Body of pancreas (tissue), 4 donors: ENCODE results near the gene FLYWCH1. TPM values are rescaled to one million over a fixed set of nuclear protein-coding genes. Genes with fewer than 3 reads are reported as not detected.

Source experiments
- ATAC-seq: fragments of 150-250 bp; one replicate; pipeline ENCODE4 v1.9.1; 2016
- DNase-seq, 4 donors: peaks; one replicate each; pipeline ENCODE4 v3.0.0-alpha.2; 2019
- H3K27ac ChIP-seq, 4 donors: fragments of 200-600 bp; sonication (generic); 1 replicate in 3 of 4; 2 replicates in 1 of 4; pipeline versions ENCODE4 v1.5.1 to v1.6.1; 2016 to 2019; ENCODE audit warnings: mild to moderate bottlenecking in 1 of 4, mixed read lengths in 1 of 4, moderate library complexity in 1 of 4
- H3K27me3 ChIP-seq, 2 donors: fragments of 200-600 bp; sonication (generic); one replicate each; pipeline ENCODE4 v1.6.0; 2016; ENCODE audit warnings: mild to moderate bottlenecking in 1 of 2
- H3K36me3 ChIP-seq, 2 donors: fragments of 200-600 bp; sonication (generic); replicated peaks in 1 of 2; 2 replicates each; pipeline ENCODE4 v1.5.1; 2016; ENCODE audit warnings: low read depth in 2 of 2; ENCODE audit not compliant: insufficient read depth in 1 of 2
- H3K4me1 ChIP-seq: fragments of 200-600 bp; sonication (generic); one replicate; pipeline ENCODE4 v1.6.0; 2016
- H3K4me3 ChIP-seq, 2 donors: fragments of 200-600 bp; sonication (generic); 1 replicate in 1 of 2; 2 replicates in 1 of 2; pipeline ENCODE4 v1.5.1; 2016 to 2019
- H3K9me3 ChIP-seq, 3 donors: fragments of 200-600 bp; sonication (generic); 1 replicate in 2 of 3; 2 replicates in 1 of 3; pipeline ENCODE4 v1.5.1; 2016
- CTCF ChIP-seq, 7 experiments: fragments of 450-650 bp in 4 of 7; fragments of 200-600 bp in 3 of 7; sonication (generic) in 3 of 7; IDR thresholded peaks; one replicate each; pipeline ENCODE4 v1.5.1; 2016 to 2019; ENCODE audit warnings: antibody characterized with exemption in 7 of 7
- POLR2A ChIP-seq, 3 donors: fragments of 450-650 bp; IDR thresholded peaks; one replicate each; pipeline ENCODE4 v1.6.1; 2016; ENCODE audit warnings: antibody characterized with exemption in 3 of 3, mild to moderate bottlenecking in 2 of 3
- WGBS, 2 donors: methylation state at CpG; one replicate each; pipeline ENCODE4 v1.1.5; 2017; 5-methylcytosine and 5-hydroxymethylcytosine counted together
- intact Hi-C: fragments of 100-400 bp; cut with DNase I; formaldehyde crosslinking; loops from one replicate; pipeline ENCODE4 v1.15.1; 2023
- total RNA-seq, 2 donors: library from RNA; depleted of rRNA; stranded (reverse); fragments of >200 nt; gene quantifications; one replicate each; pipeline ENCODE4 v1.1.0, GENCODE V29; 2016

FLYWCH1 gene
- total RNA-seq, 2 donors from 2014 or later = 24.6 to 53.7 TPM

GRCh38 chr16:2953706-2954627, 42.2 kb downstream of the FLYWCH1 start:
- intact Hi-C loops = no loop called here
- ATAC-seq = peak; percentile 19

GRCh38 chr16:2954656-2955381, 43.1 kb downstream of the FLYWCH1 start:
- Histone ChIP-seq H3K27ac (no peak overlapping the region), H3K4me1 (peaks cover 12% of the 10 kb centered on the region), H3K4me3 (no peak overlapping the region), H3K36me3 (no peaks in the 10 kb centered on the region), H3K27me3 (no peaks in the 10 kb centered on the region), H3K9me3 (no peaks in the 10 kb centered on the region)
- ATAC-seq (no peak), DNase-seq (no peak)
- TF ChIP-seq POLR2A (IDR thresholded peaks at IDR 0.05) (no peak), CTCF (IDR thresholded peaks at IDR 0.05) (no peak)
- 53 to 56% methylated on average over 4 to 21 of the region's 26 CpGs for WGBS, 2 donors
- intact Hi-C loops = no loop called here

More at GRCh38 chr16:2953706-2954627, 42.2 kb downstream of the FLYWCH1 start:
- TF ChIP-seq POLR2A (IDR thresholded peaks at IDR 0.05) (no peak), CTCF (IDR thresholded peaks at IDR 0.05) (no peak)
- no peaks in the 10 kb centered on the region for H3K27me3 ChIP-seq
- 16 to 24% methylated on average over 13 to 31 of the region's 31 CpGs for WGBS, 2 donors
- no peak overlapping the region for H3K4me3 ChIP-seq
- no peaks in the 10 kb centered on the region for H3K9me3 ChIP-seq
- peaks cover 12% of the 10 kb centered on the region for H3K4me1 ChIP-seq
- peaks cover 0 to under 1% of the 10 kb centered on the region in 2 donors for H3K36me3 ChIP-seq
- peak overlapping the region in 1 of 4 donors; percentile 32 for H3K27ac ChIP-seq
- DNase-seq = peak in 2 of 4 donors; percentile 55 to 63

GRCh38 chr16:2955438-2955778, 43.7 kb downstream of the FLYWCH1 start:
- no peaks in the 10 kb centered on the region for H3K9me3 ChIP-seq
- TF ChIP-seq POLR2A (IDR thresholded peaks at IDR 0.05) (no peak), CTCF (IDR thresholded peaks at IDR 0.05) (no peak)
- H3K4me1 ChIP-seq = peaks cover 12% of the 10 kb centered on the region
- WGBS, 2 donors = 69 to 87% methylated on average over 6 of the region's 10 CpGs
- H3K4me3 ChIP-seq = no peak overlapping the region
- intact Hi-C loops = no loop called here
- ATAC-seq (no peak), DNase-seq (no peak)
- no peaks in the 10 kb centered on the region for H3K27me3 ChIP-seq
- H3K27ac ChIP-seq = no peak overlapping the region
- H3K36me3 ChIP-seq = no peaks in the 10 kb centered on the region

GRCh38 chr16:2955779-2956578, 44.2 kb downstream of the FLYWCH1 start:
- intact Hi-C loops = no loop called here
- peaks cover 12% of the 10 kb centered on the region for H3K4me1 ChIP-seq
- 30 to 50% methylated on average over 4 to 20 of the region's 21 CpGs for WGBS, 2 donors
- no peaks in the 10 kb centered on the region for H3K9me3 ChIP-seq
- TF ChIP-seq CTCF (IDR thresholded peaks at IDR 0.05) (no peak), POLR2A (IDR thresholded peaks at IDR 0.05) (no peak)
- DNase-seq (no peak), ATAC-seq (no peak)
- H3K36me3 ChIP-seq = no peaks in the 10 kb centered on the region
- no peaks in the 10 kb centered on the region for H3K27me3 ChIP-seq
- no peak overlapping the region for H3K27ac ChIP-seq
- H3K4me3 ChIP-seq = no peak overlapping the region
